MV-4-11 (cell line): Measurements from ENCODE around the gene AUNIP.

Experiments used
- DNase-seq: peaks from one replicate; lab custom pipeline; 2025; lab: John Stamatoyannopoulos, UW

The AUNIP gene, protein sequence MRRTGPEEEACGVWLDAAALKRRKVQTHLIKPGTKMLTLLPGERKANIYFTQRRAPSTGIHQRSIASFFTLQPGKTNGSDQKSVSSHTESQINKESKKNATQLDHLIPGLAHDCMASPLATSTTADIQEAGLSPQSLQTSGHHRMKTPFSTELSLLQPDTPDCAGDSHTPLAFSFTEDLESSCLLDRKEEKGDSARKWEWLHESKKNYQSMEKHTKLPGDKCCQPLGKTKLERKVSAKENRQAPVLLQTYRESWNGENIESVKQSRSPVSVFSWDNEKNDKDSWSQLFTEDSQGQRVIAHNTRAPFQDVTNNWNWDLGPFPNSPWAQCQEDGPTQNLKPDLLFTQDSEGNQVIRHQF

DNA sequence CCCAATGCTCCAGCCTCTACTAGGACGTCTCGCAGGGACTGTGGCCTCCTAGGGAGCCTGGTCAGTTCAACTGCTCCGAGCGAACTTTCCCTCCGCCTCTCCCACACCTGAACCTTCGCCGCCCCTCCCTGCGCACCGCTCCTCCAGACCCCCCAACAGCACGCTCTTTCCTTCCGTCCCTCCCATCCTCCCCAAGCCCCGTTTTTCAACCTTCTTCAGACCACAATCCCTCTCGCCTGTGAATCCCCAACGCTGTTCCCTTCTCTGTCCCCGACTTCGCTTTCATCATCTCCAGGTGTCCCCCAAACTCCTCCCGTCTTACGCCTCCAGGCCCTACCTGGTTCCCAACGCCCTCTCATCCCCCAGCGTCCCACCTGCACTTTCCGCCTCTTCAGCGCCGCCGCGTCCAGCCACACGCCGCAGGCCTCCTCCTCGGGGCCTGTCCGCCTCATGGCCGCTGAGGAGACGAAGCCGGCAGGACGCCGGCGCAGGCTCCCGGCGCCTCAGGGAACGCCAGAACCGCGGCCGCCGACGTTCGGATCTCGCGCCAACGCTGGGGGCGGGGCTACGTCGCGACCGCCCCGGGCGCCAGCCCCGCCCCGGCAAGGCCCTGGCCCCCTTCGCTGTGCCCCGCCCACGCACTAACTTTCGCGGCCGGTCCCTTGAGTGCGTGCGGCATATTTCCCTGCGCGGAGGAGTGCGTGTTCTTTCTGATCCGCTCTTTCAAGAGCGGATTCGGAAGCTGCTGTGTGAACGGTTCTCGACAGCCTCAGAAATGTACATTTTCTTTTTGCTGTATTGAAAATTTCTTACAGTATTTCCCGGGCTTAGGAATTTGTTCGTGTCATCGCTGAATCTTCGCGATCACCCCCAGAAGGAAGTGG lies at the start of gene AUNIP:
TSS of gene AUNIP (minus strand) at position 552 of the 884 bp plus-strand sequence. CDS start at position 452, 100 bp downstream.
- DNase-seq, result peak; percentile 86

DNA sequence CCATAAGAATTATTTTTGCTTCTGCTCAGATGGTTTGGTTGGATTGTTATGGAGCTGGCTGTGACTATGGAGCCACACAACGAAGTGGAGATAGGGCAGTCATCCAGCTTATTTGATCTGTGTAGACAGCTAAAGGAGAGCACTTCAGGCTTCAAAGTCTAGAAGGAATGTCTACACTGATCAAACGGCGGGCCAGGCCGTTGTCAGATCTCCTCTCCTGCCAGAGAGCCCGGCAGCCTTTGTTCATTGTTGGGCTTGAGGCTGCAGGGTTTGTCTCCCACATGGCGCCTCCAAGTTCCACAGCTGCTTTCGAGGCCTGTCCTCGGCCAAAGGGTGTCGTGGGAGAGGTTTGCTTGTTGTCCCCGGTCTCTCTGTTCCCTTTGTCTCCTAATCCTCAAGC lies 49.8 kb upstream of the AUNIP start:
- DNase-seq, result no peak

DNA sequence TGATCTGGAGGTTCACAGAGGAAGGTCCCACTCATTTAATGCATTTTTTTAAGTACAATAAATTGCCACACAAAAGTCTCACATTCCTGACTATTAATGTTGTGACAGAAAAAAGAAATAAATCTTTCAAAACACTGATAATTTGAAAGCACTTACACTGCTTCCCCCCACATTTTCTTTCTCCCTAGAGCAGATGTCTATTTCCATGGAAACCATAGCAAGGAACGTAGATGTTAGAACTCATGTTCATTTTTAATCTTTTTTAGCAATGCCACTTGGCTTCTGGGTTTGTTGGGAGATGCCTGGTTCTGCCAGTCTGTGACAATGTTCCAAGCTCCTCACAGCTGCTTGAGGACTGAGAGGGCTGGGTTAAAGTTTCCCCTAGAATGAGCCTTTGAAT lies 48.9 kb upstream of the AUNIP start:
- no peak for DNase-seq

DNA sequence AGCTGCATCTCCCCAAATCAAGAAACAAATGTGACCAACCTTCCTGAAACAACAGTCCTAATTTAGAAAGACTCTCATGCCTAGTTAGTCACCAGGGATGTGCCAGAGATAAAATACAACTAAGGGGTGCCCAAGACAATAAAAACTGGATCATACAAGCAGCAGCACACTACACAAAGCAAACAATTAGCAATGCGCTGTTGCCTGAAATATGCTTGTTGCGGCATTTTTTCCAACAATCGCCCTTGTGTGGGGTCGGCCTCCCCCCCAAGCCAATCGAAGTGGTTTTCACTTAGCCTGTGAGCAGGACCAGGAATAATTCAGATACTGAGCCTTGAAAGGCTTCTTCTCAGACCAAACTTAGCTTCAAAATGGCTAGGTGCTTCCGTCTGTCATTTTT lies 48.3 kb upstream of the AUNIP start:
- no peak for DNase-seq

DNA sequence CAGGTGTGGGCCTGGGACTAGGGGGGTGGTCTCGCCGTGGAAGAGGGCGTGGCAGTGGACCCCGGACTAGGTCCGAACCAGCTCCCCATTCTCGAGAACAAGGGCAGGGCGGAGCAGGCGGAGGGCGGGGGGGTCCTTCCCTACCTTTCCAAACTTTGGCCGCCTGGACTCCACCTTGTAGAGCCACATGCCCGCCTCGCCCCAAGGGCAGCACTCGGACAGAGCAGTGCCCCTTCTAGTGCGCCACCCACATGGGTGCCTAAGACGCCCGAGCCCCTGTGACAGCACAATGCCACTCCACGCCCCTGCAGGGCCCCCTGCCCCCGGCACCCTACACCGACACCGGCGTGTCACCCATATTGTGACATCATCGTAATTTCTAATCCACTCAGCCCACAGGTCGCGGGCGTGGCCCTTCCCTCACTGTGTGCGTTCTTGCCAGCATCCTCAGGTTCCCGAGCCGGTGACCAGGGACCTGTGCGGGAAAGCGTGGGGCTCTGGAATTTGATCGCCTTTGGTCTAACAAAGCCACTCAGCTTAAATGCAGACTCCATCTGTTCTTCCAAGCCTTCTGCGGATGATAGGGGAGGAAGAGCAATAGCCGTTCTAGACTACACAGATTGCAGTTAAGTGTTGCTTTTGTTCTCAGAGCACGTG lies 47.5 kb upstream of the AUNIP start:
- DNase-seq, result no peak

DNA sequence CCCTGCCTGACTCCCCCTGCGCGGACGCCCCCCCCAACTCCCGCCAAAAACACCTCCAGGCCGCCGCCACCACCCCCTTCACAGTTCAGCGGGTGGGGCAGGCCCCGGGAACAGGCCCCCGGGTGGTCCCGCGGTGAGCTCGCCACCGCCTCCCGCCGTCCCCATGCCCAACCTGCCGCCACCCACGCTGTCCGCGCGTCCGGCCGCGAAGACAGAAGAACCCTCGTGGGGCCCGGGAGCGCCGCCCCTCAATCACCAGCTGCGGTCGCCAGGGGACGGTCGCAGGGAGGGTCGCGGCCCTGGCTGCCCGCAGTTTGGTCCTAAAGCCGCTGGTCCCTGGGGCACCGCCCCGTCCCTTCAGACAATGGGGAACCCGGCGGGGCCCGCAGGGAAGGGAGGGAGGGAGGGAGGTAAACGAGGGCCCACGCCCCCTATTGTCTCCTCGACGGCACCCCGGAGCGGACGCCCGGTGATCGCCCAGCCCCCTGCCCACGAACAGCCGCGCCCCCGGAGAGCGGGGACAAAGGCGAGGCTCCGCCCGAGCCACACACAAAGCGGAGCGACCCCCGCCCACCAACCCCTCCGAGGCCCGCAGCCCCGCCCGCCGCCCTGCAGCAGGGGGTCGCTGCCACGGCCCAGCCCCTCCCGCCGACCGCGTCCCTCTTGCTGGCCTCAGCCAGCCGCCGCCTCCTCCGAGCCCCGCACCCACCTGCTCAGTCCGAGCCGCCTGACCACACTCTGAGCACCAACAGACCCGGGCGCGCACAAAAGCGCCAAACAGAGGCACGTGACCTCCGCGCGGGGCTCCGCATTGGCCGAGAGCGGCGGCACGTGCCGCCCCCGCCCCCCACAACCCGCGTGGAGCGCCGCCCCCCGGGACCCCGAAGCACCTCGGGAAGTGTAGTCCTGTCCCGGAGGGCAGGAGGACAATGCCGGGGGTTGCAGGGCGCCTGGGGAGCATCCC lies 46.7 kb upstream of the AUNIP start, which contains the start of gene STMN1:
TSS of gene STMN1 (minus strand) at position 740 of the 964 bp plus-strand sequence. CDS start 1,743 bp downstream, outside the sequence.
- DNase-seq, result peak; percentile 87

DNA sequence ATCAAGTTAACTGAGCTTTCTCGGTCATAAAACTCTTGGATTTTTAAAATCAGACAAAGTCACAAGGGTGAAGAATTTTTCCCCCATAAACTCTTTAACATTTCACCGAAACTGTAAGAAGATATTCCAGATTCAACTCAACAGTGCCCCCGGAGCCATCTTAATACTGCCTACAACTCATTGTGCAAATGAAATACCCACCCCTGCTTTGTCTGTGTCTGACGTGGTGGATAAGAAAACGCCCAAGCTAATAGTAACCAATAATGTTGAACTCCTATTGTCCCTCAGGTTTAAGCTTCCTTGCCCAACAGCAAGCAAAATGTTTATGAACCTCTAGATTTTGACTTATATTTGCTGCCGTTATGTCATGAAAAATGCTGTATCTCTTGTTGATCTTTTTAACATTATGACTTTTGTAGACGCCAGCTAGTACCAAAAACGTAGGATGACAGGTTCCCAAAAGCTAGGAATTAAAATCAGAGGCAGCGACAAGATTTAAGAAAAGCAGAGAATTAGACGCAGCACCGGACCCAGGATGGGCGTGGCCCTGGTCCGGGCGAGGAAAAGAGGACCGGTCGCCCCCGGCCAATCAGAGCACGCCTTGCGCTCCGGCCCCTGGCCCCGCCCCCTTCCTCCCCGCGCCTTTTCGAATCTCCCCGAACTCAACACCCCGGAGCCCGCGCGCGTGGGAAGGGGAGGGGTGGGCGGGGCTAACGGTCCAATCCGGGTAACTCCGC lies 45.9 kb upstream of the AUNIP start:
- peak; percentile 88 for DNase-seq

DNA sequence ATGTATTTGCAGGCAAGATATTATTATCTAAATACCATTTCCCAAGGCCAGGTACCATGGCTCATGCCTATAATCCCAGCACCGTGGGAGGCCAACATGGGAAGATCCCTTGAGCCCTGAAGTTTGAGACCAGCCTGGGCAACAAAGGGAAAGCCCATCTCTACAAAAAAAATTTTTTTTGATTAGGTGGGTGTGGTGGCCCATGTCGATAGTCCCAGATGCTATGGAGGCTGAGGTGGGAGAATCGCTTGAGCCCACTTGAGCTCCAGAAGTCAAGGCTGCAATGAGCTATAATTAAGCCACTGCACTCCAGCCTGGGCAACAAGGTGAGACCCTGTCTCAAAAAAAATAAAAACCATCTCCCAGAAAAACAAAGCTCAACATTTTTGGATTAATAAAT lies 44.7 kb upstream of the AUNIP start:
- no peak for DNase-seq

DNA sequence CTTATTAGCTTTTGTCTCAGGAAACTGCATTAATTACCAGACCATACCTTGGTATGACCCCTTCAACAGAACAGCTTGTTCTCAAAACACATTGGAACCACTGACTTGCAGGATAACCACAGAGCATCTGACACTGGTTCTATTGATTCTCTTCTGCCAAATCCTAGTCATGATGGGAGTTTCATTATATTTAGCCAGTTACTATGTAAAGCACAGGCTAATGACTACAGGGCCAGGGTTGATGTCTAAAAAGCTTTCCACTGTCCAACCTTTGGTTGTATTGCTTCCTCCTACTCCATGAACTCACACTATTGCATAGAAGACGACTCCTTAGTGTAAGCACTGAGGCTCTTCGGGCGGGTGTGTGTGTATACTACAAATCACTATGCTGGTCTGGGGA lies 43.2 kb upstream of the AUNIP start:
- DNase-seq, result no peak

DNA sequence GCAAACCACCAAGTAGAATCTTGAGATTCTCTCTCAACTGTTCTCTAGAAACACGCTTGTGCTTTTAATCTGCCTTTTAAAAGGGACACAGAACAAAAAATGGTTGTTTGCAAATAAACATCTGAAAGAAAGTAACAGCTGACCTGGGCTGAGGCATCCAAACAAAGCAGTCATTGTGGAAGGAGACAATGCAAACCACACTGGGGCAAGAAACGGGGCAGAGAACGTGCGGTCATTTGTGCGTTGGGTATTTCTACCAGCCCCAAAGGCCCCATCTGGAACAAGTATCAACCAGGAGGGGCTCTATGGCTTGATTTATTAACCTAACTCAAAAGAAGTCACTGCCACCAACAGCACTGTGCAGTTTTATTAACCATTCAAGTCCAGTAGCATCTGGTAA lies 41.0 kb upstream of the AUNIP start:
- DNase-seq, result no peak

DNA sequence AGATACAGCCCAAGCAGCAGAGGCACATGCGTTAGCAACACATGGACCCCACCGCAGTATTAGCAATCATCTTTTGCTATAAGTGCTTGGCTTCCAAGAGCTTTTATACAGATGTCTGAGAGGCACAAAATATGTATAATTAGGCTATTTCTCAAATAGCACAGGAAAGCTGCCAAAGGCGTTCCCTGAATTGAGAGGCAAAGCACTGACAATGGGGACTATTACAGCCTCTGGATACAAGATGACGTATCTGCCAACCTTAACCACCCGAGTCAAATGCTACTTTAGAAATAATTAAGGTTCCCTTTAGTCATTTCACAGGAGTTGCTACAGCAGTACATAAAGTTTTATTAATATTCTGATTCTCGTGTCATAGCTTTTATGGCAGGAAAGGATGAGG lies 40.5 kb upstream of the AUNIP start:
- DNase-seq, result no peak

DNA sequence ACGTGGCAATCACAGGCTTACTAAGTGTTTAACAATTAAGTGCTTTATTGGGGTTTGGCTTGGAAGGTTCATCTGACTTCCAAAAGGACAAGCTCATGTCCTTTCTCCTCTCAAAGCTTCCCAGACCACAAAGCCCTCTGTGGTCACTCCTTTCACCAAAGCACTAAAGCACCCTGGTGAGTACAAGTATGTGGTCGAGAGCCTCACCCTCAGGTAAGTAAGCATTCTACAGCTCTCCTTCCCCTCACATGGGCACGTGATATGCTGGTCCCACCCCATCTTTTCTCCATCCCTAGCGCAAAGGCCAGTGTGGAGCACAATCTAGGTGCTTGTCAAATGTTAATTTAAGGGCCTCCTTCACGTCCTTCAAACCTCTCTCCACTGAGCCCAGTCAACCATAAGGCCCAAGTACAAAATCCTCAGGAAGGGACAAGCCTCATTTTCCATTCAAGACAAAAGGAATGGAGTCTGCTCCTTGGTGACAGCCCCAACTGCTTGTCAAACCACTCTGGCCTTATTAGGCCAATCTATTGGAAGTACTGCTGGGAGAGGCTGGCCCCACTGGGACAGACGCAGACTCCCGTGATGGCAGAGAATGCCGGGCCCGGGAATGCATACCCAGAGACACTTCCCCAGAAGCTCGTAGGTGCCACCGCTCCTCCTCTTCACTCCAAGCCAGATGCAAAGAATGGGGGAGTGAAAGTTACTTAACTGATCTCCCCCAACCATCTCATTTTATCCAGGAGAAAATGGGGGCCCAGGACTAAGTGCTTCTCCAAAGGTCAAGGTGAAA lies 39.2 kb upstream of the AUNIP start:
- DNase-seq, result peak; percentile 15

DNA sequence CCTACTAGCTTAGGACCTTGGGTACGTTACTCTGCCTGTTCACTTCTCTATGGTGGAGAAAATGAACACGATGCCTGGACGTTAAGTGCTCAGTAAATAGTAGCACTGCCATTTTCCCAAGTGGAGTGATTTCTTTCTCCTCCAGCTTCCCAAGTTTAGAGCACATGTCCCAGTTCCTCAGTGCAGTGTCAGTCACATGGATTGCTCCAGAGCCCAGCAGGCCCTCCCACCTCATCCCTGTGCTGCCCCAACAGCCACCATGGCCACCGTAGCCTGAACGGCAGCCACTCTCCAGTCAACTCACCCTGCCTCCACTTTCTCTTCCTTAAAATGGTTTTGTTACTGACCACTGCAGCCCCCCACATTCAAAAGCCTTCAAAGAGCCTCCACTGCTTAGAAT lies 38.5 kb upstream of the AUNIP start:
- no peak for DNase-seq

DNA sequence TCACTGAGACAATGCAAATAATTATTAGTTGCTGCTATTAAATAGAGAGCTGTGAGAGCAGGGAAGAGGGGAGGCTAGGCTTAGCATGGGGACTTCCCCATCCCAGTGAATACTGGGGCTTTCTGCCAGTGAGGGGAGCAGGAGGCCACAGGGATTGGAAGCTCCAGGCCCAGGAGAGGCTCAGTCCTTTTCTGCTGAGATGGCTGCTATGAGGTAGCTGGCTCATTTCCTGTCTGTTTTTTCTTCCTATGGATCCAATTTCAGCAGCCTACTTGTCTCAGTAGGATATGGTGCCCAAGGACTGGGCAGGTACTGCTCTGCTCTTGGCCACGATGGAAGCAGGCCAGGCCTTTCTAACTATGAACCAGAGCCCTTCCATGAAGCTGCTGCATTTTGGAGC lies 37.0 kb upstream of the AUNIP start:
- DNase-seq, result no peak

DNA sequence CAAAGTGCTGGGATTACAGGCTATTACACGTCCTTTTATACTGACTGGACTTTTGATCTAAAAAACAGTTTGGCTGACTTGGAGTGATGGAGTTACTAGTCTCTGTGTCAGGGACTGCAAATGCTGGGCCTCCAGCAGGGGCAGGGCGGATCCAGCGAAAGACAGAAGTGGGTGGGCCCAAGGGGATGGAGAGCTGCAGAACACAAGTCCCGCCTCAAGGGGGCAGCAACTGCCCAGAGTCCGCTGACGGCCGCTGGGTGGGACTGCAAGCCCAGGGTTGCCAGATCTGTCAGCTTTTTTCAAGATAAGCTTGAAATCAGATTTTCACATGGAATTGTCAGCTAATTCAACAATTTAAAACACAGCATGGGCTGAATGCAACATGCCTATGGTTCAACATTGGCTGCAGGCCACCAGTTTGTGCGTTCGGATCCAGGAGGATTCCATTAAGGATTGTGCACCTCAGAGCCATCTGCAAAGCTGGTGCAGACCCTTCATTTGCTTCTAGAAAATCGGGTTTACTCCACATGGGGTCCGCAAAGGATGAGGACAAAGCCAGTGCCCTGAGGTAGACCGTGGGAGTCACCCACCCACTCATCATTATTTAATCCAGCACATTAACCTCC lies 36.2 kb upstream of the AUNIP start:
- DNase-seq, result peak; percentile 85

DNA sequence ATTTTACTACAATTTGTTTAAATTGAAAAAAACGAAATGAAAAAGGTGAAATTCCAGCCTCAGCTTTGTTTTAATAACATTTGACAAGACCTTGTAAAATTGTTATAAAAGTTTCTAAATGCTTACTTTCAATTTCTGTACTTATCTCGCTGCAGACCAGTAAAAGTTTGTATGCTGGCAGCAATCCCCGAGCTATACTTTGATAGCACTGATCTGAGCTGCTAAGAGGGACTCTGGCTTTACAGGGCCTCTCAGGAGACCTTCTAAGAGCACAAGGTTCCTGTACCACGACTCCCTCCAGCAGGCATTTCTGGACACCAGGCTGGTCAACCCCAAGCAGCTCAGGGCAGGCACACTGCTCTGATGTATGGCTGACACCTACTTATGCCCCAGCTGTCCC lies 33.9 kb upstream of the AUNIP start:
- no peak for DNase-seq

DNA sequence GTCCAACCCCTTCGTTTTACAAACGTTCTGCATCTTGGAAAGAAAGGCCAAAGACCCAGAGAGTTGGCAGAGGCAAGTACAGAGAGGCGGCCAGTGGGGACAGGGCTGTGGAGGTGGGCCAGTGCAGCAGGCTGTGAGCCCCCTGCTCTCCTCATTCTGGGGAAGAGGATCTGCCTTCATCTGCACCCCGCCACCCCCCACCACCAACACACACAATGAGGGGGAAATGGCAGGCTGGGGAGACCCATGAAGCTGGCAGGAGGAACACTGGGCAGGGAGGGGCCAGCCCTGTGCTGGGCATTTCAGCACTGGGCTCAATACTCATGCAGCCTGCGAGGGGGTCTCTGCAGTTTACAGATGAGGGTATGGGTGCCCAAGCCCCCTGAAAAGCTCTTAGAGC lies 32.3 kb upstream of the AUNIP start:
- DNase-seq, result no peak

DNA sequence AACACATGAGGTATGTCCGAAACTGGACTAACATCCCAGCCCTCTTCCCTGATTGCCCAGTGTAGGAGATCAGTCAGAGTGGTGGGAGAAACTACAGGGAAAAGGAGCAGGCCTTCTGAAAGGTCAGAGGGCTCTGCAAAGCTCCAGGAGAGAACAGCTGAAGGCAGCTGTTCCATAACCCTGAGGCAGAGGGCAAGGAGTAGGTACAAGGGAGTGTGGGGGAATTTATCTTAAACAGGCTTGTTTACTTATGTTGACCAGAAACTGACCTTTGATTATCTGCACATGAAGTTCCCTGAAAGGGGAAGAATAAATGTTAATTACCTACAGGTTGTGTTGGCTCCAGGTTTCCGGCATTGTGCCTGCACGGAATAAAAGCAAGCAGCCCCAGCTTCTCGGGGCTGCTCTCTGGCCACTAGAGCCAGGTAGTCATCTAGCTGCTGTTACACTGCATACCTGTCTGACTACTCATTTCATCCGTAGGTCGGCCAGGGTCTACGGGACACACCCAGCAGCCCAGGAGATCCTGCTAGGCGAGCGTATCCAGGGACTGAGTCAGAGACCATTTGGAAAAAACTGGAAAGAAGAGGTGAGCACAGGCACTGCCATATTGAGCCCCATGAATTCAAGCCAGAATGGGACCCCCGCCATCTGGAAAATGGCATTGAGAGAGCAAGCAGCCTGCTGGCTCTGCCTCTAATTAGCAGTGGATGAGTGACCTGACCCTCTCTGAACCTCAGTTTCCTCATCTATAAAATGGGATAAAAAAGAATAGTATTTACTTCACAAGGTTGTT lies 31.2 kb upstream of the AUNIP start:
- DNase-seq, result no peak

DNA sequence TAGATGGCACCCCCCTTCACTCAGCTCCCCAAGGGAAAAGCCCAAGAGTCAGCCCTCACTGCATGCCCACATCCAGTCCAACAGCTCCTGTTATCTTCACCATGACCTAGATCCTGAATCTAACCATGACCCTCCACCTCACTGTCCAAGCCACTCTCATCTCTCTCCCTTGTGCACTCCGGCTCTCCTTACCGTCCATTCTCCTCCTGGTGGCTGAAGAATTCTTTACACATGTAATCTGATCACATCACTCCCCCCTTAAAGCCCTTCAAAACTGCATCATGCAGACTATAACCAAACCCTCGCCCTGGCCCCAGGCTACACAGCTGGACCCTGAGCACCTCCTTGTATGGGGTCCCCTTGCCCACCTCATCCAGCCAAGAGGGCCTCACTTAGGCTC lies 30.2 kb upstream of the AUNIP start:
- no peak for DNase-seq
